A673 (cell line): Measurements from ENCODE around the gene RPL31. TPM values are rescaled to one million over a fixed set of nuclear protein-coding genes. Genes with fewer than 3 reads are reported as not detected.

Experiments used
- BruUV-seq: library from RNA; stranded (reverse); fragments of 400-500 nt; replicated peaks from 2 replicates; lab custom pipeline; 2021; lab: Mats Ljungman, UMichigan
- CTCF ChIA-PET: fragments of 300-600 bp; sonication (Branson Sonifier 250); formaldehyde crosslinking; loops from one replicate; lab custom pipeline; 2022; ENCODE audit warnings: antibody characterized with exemption; lab: Charles Lee
- POLR2A ChIA-PET: fragments of 300-600 bp; sonication (Branson Sonifier 250); formaldehyde crosslinking; loops from one replicate; lab custom pipeline; 2022; ENCODE audit warnings: antibody characterized with exemption; ENCODE audit not compliant: low non-redundant PET; lab: Charles Lee
- DNase-seq: peaks from one replicate; pipeline ENCODE4 v3.0.0-alpha.2; 2015; ENCODE audit warnings: low spot score
- H3K27ac ChIP-seq: fragments of 200-600 bp; sonication (generic); 2 replicates; pipeline ENCODE4 v1.5.1; 2016; ENCODE audit warnings: mixed run types, low read depth, mild to moderate bottlenecking, mixed read lengths, antibody characterized with exemption, low read length; ENCODE audit not compliant: poor library complexity, severe bottlenecking
- H3K27me3 ChIP-seq: fragments of 200-600 bp; sonication (generic); replicated peaks from 2 replicates; pipeline ENCODE4 v1.6.1; 2017; ENCODE audit warnings: mixed run types, low read depth, mild to moderate bottlenecking, mixed read lengths, antibody characterized with exemption, low read length; ENCODE audit not compliant: insufficient read depth, poor library complexity
- H3K36me3 ChIP-seq: fragments of 200-600 bp; sonication (generic); 2 replicates; pipeline ENCODE4 v1.6.1; 2016; ENCODE audit warnings: mixed run types, mild to moderate bottlenecking, mixed read lengths, antibody characterized with exemption, low read length; ENCODE audit not compliant: insufficient read depth, poor library complexity, severe bottlenecking
- H3K4me1 ChIP-seq: fragments of 200-600 bp; sonication (generic); 2 replicates; pipeline ENCODE4 v1.6.1; 2017; ENCODE audit warnings: mixed run types, mild to moderate bottlenecking, mixed read lengths, antibody characterized with exemption, low read length; ENCODE audit not compliant: insufficient read depth, poor library complexity, severe bottlenecking
- H3K4me3 ChIP-seq: fragments of 200-600 bp; sonication (generic); 2 replicates; pipeline ENCODE4 v1.5.1; 2016; ENCODE audit warnings: low read depth, mixed run types, mild to moderate bottlenecking, mixed read lengths, low read length; ENCODE audit not compliant: poor library complexity, severe bottlenecking
- H3K9me3 ChIP-seq: fragments of 200-600 bp; sonication (generic); 2 replicates; pipeline ENCODE4 v1.6.1; 2016; ENCODE audit warnings: mixed run types, low read depth, mild to moderate bottlenecking, mixed read lengths, antibody characterized with exemption, low read length; ENCODE audit not compliant: poor library complexity, severe bottlenecking
- EZH2 ChIP-seq: fragments of 200-600 bp; sonication (generic); IDR thresholded peaks from 2 replicates; pipeline ENCODE4 v1.6.1; 2017; ENCODE audit warnings: borderline replicate concordance, low read depth, mild to moderate bottlenecking, mixed read lengths, antibody characterized with exemption, low read length; ENCODE audit not compliant: poor library complexity, severe bottlenecking
- intact Hi-C: fragments of 100-400 bp; cut with micrococcal nuclease; formaldehyde crosslinking; loops from one replicate; pipeline ENCODE4 v1.10.0; 2022; ENCODE audit not compliant: unreplicated experiment
- total RNA-seq: library from RNA; stranded (reverse); gene quantifications from 2 replicates; pipeline ENCODE4 v1.2.3, GENCODE V29; 2021
- TF ChIP-seq, protein P1 (sequence below): fragments of 300-800, 200-600 bp; sonication (generic); conservative IDR thresholded peaks from 2 replicates; pipeline ENCODE4 v1.5.1; 2017; ENCODE audit warnings: low read depth, mild to moderate bottlenecking, antibody characterized with exemption, low read length, moderate library complexity, mixed read lengths

RPL31 gene
- total RNA-seq, 1 experiment from 2014 or later = 1,196 TPM

DNA sequence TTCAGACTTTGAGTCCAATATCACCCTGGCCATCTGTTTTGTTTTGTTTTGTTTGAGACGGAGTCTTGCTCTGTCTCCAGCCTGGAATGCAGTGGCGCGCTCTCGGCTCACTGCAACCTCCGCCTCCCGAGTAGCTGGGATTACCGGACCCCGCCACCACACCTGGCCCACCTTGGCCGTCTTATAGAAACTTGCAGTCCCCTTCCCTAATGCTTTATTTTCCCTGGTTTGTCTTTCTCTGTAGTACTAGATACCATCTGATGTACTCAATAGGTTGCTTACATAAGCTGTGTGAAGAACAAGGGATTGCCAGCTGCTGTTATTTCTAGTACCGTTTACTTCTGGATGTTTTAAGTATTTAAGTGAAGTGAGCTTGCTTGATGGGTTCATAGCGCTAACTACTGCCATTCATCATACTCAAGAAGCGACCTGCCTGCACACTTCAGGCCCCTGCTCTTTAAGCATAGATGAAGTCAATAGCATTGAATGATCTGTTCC, 1.2 kb downstream of the RPL31 start:
- Histone ChIP-seq H3K4me3 (peak overlapping the region; percentile 99), H3K27me3 (no peaks in the 10 kb centered on the region), H3K36me3 (peaks cover 57% of the 10 kb centered on the region), H3K9me3 (no peaks in the 10 kb centered on the region), H3K27ac (peak overlapping the region; percentile 96), H3K4me1 (peaks cover 15% of the 10 kb centered on the region)
- ChIA-PET POLR2A (no interaction called here), CTCF (no interaction called here)
- no TSS peak for BruUV-seq
- TF ChIP-seq EZH2 = no peak
- TF ChIP-seq, protein P1, sequence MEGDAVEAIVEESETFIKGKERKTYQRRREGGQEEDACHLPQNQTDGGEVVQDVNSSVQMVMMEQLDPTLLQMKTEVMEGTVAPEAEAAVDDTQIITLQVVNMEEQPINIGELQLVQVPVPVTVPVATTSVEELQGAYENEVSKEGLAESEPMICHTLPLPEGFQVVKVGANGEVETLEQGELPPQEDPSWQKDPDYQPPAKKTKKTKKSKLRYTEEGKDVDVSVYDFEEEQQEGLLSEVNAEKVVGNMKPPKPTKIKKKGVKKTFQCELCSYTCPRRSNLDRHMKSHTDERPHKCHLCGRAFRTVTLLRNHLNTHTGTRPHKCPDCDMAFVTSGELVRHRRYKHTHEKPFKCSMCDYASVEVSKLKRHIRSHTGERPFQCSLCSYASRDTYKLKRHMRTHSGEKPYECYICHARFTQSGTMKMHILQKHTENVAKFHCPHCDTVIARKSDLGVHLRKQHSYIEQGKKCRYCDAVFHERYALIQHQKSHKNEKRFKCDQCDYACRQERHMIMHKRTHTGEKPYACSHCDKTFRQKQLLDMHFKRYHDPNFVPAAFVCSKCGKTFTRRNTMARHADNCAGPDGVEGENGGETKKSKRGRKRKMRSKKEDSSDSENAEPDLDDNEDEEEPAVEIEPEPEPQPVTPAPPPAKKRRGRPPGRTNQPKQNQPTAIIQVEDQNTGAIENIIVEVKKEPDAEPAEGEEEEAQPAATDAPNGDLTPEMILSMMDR = no peak
- DNase-seq = no peak
- intact Hi-C loops = no loop called here

DNA sequence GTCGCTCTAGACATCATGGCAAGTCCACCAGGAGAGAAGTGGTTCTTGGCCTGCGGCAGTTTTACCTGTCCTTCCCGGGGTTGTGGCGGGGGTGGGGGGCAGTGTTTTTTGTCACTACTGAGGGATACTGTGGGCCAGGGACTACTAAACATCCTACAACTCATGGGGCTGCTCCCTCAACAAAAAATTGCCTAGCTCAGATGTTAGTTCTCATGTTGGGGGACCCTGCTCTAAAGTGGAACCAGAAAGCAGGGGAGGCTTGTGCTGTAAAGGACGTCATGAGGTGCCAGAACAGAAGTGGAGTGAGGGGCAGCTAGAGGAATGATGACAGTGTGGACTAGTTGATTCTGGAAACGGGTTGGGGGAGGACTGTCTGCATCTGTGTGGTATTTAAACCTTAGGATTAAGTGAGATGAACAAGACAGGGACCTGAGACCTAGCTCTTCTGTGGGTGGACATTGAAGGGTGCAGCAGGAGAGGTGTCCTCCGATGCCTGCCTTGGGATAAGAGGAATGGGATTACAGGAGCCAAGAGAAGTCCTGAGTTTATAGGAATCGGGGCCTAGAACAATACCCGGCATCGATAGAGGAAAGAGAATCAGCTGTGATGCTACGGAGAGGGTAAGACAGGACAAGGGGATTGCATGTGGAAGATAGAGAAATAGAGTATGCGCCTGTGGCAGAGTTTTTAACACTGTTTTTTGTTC, 2.7 kb downstream of the RPL31 start:
- no peak for DNase-seq
- Histone ChIP-seq H3K9me3 (no peaks in the 10 kb centered on the region), H3K27me3 (no peaks in the 10 kb centered on the region), H3K27ac (peak overlapping the region; percentile 2), H3K36me3 (peaks cover 62% of the 10 kb centered on the region), H3K4me1 (peaks cover 15% of the 10 kb centered on the region), H3K4me3 (peak overlapping the region; percentile 99)
- CTCF ChIA-PET = no interaction called here
- intact Hi-C loops = no loop called here
- TF ChIP-seq, protein P1 = no peak
- no peak for TF ChIP-seq EZH2
- BruUV-seq = no TSS peak
- POLR2A ChIA-PET = no interaction called here

DNA sequence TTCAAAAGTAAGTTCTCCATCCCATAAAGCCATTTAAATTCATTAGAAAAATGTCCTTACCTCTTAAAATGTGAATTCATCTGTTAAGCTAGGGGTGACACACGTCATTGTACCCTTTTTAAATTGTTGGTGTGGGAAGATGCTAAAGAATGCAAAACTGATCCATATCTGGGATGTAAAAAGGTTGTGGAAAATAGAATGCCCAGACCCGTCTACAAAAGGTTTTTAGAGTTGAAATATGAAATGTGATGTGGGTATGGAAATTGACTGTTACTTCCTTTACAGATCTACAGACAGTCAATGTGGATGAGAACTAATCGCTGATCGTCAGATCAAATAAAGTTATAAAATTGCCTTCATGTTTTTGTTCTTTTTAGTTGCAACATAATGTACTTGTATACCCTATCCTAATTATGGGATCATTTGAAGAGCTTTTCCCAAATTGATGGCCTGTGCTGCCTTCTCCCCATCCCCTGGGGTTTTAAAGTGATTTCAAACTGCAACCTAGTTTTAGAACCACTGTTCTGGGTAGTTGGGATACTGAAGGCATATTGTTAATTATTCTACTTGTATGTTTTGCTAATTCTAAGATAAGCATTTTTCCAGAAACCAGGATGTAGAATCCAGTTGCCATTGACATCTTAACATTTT, 4.1 kb downstream of the RPL31 start:
- DNase-seq = no peak
- Histone ChIP-seq H3K9me3 (no peaks in the 10 kb centered on the region), H3K36me3 (peaks cover 74% of the 10 kb centered on the region), H3K4me3 (no peak overlapping the region), H3K27me3 (no peaks in the 10 kb centered on the region), H3K4me1 (peaks cover 15% of the 10 kb centered on the region), H3K27ac (no peak overlapping the region)
- BruUV-seq = no TSS peak
- no peak for TF ChIP-seq EZH2
- TF ChIP-seq, protein P1 = no peak
- intact Hi-C loops = no loop called here
- CTCF ChIA-PET = no interaction called here
- POLR2A ChIA-PET = interaction anchor here (0.5 to 0.6 kb wide), 2 partner anchors 59 to 560 kb away, joined by 3 to 8 read pairs; no protein-coding TSS in a partner anchor
